Left lung (tissue), 10 donors: ENCODE data around the gene MED7. TPM values are rescaled to one million over a fixed set of nuclear protein-coding genes. Genes with fewer than 3 reads are reported as not detected.
"Not testable (repeated sequence)": the region's sequence is repeated elsewhere in the genome, so short reads cannot be mapped to it uniquely, and the experiment has no call there.

Experiments used
- ATAC-seq: fragments of 200-7000 bp; cut with Tn5 transposase; one replicate; pipeline ENCODE4 v1.9.1; 2020; ENCODE audit warnings: moderate library complexity
- DNase-seq, 4 donors: peaks; one replicate each; pipeline ENCODE4 v3.0.0-alpha.2; 2013 to 2020
- H3K27ac ChIP-seq, 2 donors: fragments of 200-600 bp; sonication (generic) in 1 of 2; one replicate each; pipeline versions ENCODE4 v1.5.0 to v1.8.0; 2020 to 2021
- H3K27me3 ChIP-seq, 2 donors: fragments of 200-600 bp; sonication (generic) in 1 of 2; one replicate each; pipeline versions ENCODE4 v1.5.0 to v1.8.0; 2020 to 2021
- H3K36me3 ChIP-seq, 2 donors: fragments of 200-600 bp; sonication (generic) in 1 of 2; one replicate each; pipeline versions ENCODE4 v1.5.0 to v1.8.0; 2020 to 2021
- H3K4me1 ChIP-seq, 2 donors: fragments of 200-600 bp; one replicate each; pipeline ENCODE4 v1.8.0; 2021
- H3K4me3 ChIP-seq, 2 donors: fragments of 200-600 bp; sonication (generic) in 1 of 2; one replicate each; pipeline versions ENCODE4 v1.5.0 to v1.8.0; 2020 to 2021; ENCODE audit warnings: mild to moderate bottlenecking in 1 of 2
- H3K9me3 ChIP-seq, 2 donors: fragments of 200-600 bp; sonication (generic) in 1 of 2; one replicate each; pipeline versions ENCODE4 v1.5.0 to v1.8.0; 2020 to 2021
- intact Hi-C, 2 donors: fragments of 100-400 bp; cut with DNase I; formaldehyde crosslinking; loops; one replicate each; pipeline versions ENCODE4 v1.11.2 to v1.14.2; 2022
- polyA plus RNA-seq, 6 donors: library from polyadenylated mRNA; unstranded; fragments of 120-200 nt; gene quantifications; one replicate each; pipeline ENCODE4 v1.2.1, GENCODE V29; 2013; ENCODE audit not compliant: insufficient read length in 6 of 6
- total RNA-seq, 2 donors: library from RNA; stranded (reverse); fragmentation: NEBNext Ultra II Directional; extraction: Animal tissue kit (Norgen Biotek cat#: 25700); gene quantifications; one replicate each; pipeline ENCODE4 v1.2.1, GENCODE V29; 2021
- TF ChIP-seq, protein P1 (sequence below), 2 donors: fragments of 200-600 bp; sonication (generic) in 1 of 2; IDR thresholded peaks; one replicate each; pipeline versions ENCODE4 v1.5.0 to v1.8.0; 2021; ENCODE audit warnings: antibody characterized with exemption in 2 of 2
- donor health status: DM: no; HTN: yes; CAD: no.
- donor health status: DM: no; HTN: no; CAD: no.

Gene MED7
- total and polyA plus RNA-seq, 8 donors = 7.3 to 18.9 (median 17.4) TPM

DNA sequence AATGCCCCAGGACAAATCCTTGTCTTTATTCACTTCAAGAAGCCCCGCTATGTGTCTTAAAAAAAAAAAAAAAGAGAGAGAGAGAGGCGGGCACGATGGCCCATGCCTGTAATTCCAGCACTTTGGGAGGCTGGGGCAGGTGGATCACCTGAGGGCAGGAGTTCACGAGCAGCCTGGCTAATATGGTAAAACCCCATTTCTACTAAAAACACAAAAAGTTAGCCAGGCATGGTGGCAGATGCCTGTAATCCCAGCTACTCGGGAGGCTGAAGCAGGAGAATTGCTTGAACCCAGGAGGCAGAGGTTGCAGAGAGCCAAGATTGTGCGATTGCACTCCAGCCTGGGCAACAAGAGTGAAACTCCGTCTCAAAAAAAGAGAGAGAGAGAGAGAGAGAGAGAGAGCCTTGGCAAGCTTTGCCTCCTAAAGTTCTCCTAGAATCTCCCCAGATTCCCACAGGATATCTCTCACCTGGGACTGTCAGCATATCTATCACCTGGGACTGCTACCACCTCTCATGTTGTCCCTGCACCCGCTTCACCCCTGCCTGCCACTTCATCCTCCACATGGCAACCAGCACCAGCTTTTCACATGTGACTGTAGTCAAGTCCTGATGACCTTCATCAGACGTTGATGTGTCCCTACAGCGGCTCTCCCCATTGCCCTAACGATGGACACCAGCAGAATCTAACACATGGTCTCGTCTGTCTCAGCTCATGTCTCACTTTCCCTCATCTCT lies 43.8 kb upstream of the MED7 start:
- intact Hi-C loops = no loop called here

DNA sequence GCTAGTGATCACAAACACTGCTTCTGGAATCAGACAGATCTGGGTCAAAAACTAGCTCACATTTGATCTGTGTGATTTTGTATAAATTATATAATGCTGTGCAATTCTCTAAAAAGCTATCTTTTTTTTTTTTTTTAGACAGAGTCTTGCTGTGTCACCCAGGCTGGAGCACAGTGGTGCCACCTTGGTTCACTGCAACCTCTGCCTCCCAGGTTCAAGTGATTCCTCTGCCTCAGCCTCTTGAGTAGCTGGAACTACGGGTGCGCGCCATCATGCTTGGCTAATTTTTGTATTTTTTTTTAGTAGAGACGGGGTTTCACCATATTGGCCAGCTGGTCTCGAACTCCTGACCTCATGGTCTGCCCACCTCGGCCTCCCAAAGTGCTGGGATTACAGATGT lies 42.5 kb upstream of the MED7 start:
- H3K4me1 ChIP-seq, H3K9me3 ChIP-seq, ATAC-seq, H3K4me3 ChIP-seq, H3K27me3 ChIP-seq, intact Hi-C loops, H3K27ac ChIP-seq, DNase-seq, H3K36me3 ChIP-seq: not testable (repeated sequence)

More for the DNA sequence above, 43.8 kb upstream of the MED7 start:
- H3K9me3 ChIP-seq = no peaks in the 10 kb centered on the region
- H3K4me1 ChIP-seq = no peaks in the 10 kb centered on the region
- H3K4me3 ChIP-seq = no peak overlapping the region
- H3K36me3 ChIP-seq = no peaks in the 10 kb centered on the region
- ATAC-seq (no peak), DNase-seq (no peak)
- no peaks in the 10 kb centered on the region for H3K27me3 ChIP-seq
- H3K27ac ChIP-seq = no peak overlapping the region
- TF ChIP-seq, protein P1, sequence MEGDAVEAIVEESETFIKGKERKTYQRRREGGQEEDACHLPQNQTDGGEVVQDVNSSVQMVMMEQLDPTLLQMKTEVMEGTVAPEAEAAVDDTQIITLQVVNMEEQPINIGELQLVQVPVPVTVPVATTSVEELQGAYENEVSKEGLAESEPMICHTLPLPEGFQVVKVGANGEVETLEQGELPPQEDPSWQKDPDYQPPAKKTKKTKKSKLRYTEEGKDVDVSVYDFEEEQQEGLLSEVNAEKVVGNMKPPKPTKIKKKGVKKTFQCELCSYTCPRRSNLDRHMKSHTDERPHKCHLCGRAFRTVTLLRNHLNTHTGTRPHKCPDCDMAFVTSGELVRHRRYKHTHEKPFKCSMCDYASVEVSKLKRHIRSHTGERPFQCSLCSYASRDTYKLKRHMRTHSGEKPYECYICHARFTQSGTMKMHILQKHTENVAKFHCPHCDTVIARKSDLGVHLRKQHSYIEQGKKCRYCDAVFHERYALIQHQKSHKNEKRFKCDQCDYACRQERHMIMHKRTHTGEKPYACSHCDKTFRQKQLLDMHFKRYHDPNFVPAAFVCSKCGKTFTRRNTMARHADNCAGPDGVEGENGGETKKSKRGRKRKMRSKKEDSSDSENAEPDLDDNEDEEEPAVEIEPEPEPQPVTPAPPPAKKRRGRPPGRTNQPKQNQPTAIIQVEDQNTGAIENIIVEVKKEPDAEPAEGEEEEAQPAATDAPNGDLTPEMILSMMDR (IDR thresholded peaks at IDR 0.05) = no peak

DNA sequence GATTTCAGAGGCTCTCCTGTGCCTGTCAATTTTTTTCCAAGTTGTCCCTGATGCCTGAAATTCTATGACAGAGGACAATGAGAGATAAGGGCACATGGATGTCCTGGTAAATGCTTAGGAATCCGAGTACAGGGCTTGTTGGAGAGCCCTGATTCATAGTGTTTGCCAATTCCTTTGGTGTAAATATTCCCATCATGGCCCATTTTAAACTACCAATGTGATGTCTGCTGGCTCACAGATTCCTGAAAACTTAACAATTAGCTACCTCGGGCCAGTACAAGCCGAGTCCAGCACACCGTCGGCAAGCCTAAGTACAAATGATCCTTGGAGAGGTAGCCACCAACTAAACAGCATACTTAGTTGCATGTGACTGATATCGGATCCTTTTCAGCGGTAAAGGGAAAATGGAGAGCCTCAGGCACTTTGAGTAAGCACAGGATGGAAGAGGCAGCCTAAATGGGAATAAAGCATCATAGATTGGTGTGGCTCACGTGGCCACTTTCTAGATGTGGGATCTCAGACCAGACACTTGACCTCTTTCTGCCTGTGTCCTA lies 41.5 kb upstream of the MED7 start:
- intact Hi-C loops = no loop called here
- ATAC-seq = no peak

DNA sequence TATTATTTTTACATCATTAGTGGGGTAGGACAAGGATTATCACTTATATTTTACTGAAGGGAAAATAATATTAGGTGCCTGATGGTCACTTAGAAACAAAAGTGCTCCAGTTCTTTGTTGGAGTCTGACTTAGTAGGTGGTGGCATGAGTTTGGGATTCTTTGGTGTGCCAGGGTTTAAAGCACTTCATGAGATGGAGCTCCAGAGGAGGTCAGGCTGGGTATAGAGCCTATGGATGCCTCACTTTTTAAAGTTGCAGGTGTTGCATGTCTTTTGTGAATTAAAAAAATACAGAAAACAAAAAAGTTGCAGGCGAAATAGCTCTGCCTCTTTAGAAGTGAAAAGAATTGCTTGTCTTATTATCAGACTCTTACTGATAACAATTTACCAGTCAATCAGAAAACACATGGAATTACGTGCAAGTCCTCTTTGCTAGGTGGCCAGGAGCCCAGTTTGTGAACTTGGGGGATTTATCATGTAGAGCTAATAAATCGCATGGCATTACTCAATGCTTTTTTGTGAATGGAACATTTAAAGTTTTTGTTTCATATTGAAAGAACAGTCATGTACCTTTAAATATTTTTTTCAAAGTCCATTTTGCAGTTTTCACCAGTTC lies 39.6 kb upstream of the MED7 start:
- Histone ChIP-seq H3K27ac (no peak overlapping the region), H3K9me3 (no peaks in the 10 kb centered on the region), H3K4me1 (no peaks in the 10 kb centered on the region), H3K4me3 (peak overlapping the region in 1 of 2 donors; percentile 21), H3K36me3 (no peaks in the 10 kb centered on the region), H3K27me3 (no peaks in the 10 kb centered on the region)
- no peak for DNase-seq
- ATAC-seq = no peak
- TF ChIP-seq, protein P1 (IDR thresholded peaks at IDR 0.05) = no peak
- intact Hi-C loops = no loop called here

More for the DNA sequence above, 41.5 kb upstream of the MED7 start:
- Histone ChIP-seq H3K4me3 (peak overlapping the region in 1 of 2 donors; percentile 21), H3K27ac (no peak overlapping the region), H3K36me3 (no peaks in the 10 kb centered on the region), H3K4me1 (no peaks in the 10 kb centered on the region), H3K27me3 (no peaks in the 10 kb centered on the region), H3K9me3 (no peaks in the 10 kb centered on the region)
- TF ChIP-seq, protein P1 (IDR thresholded peaks at IDR 0.05) = no peak
- no peak for DNase-seq

DNA sequence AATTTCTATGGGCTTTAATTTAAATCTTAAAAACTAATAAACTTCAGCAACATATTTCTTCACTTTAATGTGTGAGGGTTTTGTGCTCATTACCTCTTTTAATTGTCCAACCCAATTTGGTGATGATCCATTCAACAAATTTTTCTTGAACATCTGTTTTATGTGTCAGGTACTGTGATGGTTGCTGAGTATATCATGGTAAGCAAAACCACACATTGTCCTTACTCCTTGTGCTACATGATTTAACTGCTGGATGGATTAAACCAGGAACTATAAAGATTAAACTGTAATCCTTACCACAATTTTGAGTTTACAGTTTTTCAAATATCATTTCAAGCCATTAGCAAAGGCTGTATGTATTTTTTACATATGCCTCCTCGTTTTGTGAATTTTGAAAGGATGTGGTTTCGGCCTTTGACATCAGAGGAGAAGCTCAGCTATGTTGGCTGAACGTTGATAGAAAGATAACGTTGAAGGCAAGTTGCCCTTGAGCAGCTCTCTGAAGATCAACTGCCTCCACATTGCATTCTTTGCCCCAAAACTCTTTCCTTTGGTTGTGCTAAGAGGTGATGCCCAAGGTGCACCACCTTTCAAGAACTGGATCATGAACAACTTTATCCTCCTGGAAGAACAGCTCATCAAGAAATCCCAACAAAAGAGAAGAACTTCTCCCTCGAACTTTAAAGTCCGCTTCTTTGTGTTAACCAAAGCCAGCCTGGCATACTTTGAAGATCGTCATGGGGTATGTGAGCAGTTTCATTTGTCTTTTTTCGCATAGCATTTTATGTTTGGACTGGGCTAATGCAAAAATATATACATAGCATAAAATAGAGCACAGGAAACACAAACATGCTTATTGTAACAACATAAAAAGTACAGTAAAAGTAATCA lies 38.0 kb upstream of the MED7 start, which contains the start of gene ITK:
Gene ITK, plus strand, starts transcription at position 467 of the 891 bp plus-strand sequence. Its CDS starts 138 bp downstream, at position 605.
- no peaks in the 10 kb centered on the region for H3K27me3 ChIP-seq
- intact Hi-C loops = no loop called here
- no peaks in the 10 kb centered on the region for H3K36me3 ChIP-seq
- TF ChIP-seq, protein P1 (IDR thresholded peaks at IDR 0.05) = no peak
- ATAC-seq (no peak), DNase-seq (no peak)
- H3K27ac ChIP-seq = no peak within 1 kb of the TSS
- H3K4me1 ChIP-seq = no peaks in the 10 kb centered on the region
- H3K9me3 ChIP-seq = no peaks in the 10 kb centered on the region
- peak within 1 kb of the TSS in 1 of 2 donors; percentile 21 for H3K4me3 ChIP-seq
